ENCODE results near the gene KCTD1.
A peak's percentile ranks its signal among the peaks of the same experiment; 100 is the strongest.

KCTD1 gene

GRCh38 chr18:26549263-26550094 is 1.1 kb upstream of the KCTD1 start:
- DNase-seq (ENCODE audit: low read depth in 2 of 2), result no peak

GRCh38 chr18:26547646-26548414 is 523 bp downstream of the KCTD1 start:
- DNase-seq (ENCODE audit: low read depth in 2 of 2), result peak in 1 of 2 donors; percentile 21

- DNase-seq (ENCODE audit: low read depth in 2 of 2), result no peak
Observed at GRCh38 chr18:26546875-26547645, 1.3 kb downstream of the KCTD1 start.

GRCh38 chr18:26546170-26546874 is 2.0 kb downstream of the KCTD1 start:
- DNase-seq (ENCODE audit: low read depth in 2 of 2), result no peak

GRCh38 chr18:26545335-26546123 is 2.8 kb downstream of the KCTD1 start:
- no peak for DNase-seq (ENCODE audit: low read depth in 2 of 2)

DNA sequence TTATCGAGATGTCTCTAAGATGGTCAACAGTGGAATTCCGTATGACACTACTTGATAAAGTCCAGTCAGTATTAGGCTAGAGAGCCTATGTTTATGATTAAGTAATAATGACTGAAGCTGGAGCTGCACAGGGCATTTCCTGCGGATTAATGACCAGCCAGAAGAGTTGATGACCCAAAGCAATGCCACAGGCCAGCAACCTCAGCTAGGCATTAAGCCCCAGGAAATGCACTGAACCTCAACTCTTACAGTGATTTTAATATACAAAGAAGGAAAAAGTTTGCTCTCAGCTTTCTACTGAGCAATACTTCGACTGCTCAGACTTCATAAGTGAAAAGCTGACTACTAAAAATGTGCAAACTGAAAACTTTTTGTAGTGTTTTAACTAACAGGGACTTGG is 3.9 kb downstream of the KCTD1 start:
- DNase-seq (ENCODE audit: low read depth in 2 of 2), result no peak

GRCh38 chr18:26543373-26543772 is 5.0 kb downstream of the KCTD1 start:
- DNase-seq (ENCODE audit: low read depth in 2 of 2), result no peak

- DNase-seq (ENCODE audit: low read depth in 2 of 2), result no peak
Observed at GRCh38 chr18:26540043-26540628, 8.2 kb downstream of the KCTD1 start.

- no peak for DNase-seq (ENCODE audit: low read depth in 2 of 2)
Observed at GRCh38 chr18:26538524-26538923, 9.8 kb downstream of the KCTD1 start.

GRCh38 chr18:26536664-26537063 is 11.7 kb downstream of the KCTD1 start:
- DNase-seq (ENCODE audit: low read depth in 2 of 2), result no peak

GRCh38 chr18:26536032-26536431 is 12.3 kb downstream of the KCTD1 start:
- DNase-seq (ENCODE audit: low read depth in 2 of 2), result no peak

DNA sequence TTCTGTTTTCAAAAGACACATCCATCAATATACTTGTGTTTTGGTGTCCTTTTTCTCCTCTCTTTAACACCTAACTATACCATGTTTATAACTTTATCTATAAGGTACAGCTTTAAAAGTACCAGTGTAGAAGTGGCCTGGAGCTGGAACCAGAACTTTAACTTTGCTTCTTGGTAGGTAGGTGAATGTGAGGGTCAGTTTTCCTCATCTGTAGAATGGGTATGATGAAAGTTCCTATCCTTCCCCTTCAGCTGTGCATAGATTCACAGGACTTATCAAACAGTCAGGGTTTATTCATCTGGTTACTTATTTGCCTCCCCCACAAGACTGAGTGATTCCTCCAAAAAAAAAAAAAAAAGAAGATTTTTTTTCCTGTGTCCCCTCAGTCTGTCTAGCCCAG is 12.7 kb downstream of the KCTD1 start:
- no peak for DNase-seq (ENCODE audit: low read depth in 2 of 2)

GRCh38 chr18:26532367-26533340 is 15.7 kb downstream of the KCTD1 start:
- no peak for DNase-seq (ENCODE audit: low read depth in 2 of 2)

DNA sequence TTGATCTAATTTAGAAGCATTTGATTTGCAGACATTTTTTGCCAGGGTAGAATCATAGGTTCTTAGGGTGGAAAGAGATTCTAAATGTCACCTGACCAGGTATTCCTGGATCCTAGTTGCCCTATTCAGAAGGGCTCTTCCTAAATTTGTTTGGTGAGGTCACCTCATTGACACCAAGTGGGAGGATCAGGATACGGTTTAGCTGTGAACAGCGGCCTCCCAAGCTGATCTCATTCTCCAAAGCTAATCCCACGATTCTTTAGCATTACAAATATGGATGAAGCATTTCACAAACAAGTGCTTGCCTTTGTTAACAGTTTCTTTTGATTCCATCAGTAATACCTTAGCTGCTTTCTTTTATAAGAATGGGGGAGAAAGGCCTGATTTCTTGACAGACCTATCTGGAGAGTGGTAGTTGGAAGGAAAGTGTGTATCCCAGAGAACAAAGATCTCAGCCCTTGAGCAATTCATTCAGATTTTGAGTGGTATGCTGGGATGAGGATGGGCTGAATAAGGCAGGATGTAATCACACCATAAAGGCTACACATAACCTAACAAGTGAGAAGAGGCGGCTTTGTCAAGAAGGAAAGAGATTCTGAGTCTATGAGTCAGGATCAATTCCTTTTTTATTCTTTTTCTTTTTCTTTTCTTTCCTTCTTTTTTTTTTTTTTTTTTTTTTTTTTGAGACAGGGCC is 16.6 kb downstream of the KCTD1 start:
- DNase-seq (ENCODE audit: low read depth in 2 of 2), result no peak

GRCh38 chr18:26526966-26527234 is 21.5 kb downstream of the KCTD1 start:
- DNase-seq (ENCODE audit: low read depth in 2 of 2), result no peak

- DNase-seq (ENCODE audit: low read depth in 2 of 2), result no peak
Observed at GRCh38 chr18:26526128-26526965, 22.0 kb downstream of the KCTD1 start.

DNA sequence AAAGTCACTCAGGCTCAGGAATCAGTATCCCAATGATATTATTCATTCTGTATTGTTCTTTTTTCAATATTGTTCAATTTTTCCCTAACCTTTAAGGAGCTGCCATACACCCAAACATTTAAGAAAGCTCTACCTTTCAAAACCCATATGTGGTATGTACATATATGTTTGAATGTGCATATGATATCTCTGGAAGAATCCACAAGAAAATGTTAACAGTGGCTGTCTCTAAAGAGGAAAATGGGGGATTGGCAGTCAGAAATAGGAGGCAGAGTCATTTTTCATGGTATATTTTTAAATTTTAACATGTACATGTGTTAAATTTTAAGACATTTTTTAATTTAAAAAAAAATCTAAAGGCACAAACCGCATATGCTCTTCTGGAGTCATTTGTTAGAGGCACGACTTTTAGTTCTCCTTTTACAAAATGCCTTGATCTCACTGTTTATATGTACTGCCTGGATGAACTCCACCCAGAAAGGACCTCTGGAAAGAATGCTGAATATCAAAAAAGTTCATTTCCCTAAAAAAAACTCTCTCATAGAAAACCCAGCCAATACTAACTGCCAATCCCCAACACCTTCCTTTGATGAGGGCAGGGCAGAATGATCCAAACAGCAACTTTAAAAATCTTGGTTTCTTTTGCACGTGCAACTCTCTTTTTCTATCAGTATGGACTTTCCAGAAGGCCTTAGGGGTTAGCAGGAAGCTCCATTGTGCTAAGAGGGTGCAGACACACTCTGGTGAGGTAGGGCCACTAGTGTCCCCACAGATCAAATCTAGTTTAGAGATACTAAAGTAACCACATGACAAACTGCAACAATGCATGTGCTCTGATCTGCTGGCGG is 23.6 kb downstream of the KCTD1 start:
- DNase-seq (ENCODE audit: low read depth in 2 of 2), result no peak
